K562 (cell line): ENCODE measurements around the gene SVOP. TPM values are rescaled to one million over a fixed set of nuclear protein-coding genes. Genes with fewer than 3 reads are reported as not detected.

Experiments used
- CBX3 ChIP-seq, 2 experiments: IDR thresholded peaks; 1 replicate in 1 of 2; 2 replicates in 1 of 2; pipeline ENCODE4 v1.6.1; 2012; ENCODE audit warnings: inconsistent platforms in 2 of 2, low read length in 2 of 2, borderline replicate concordance in 1 of 2, control low read depth in 1 of 2
- CREB1 ChIP-seq, 2 experiments: sonication (generic) in 1 of 2; formaldehyde crosslinking in 1 of 2; IDR thresholded peaks; 2 replicates each; pipeline versions ENCODE4 v1.6.1 to v1.8.0; 2012 to 2022; ENCODE audit warnings: inconsistent platforms in 1 of 2, mild to moderate bottlenecking in 1 of 2, missing genetic modification reagents in 1 of 2, moderate library complexity in 1 of 2
- ETV1 ChIP-seq: fragments of 450-650 bp; conservative IDR thresholded peaks from 2 replicates; pipeline ENCODE4 v1.6.1; 2016; ENCODE audit warnings: missing genetic modification characterization, control low read depth, low read depth, missing compliant biosample characterization
- HMGXB4 ChIP-seq: sonication (generic); formaldehyde crosslinking; IDR thresholded peaks from 2 replicates; pipeline ENCODE4 v1.8.1; 2023; ENCODE audit warnings: mild to moderate bottlenecking, missing genetic modification reagents
- KLF16 ChIP-seq: IDR thresholded peaks from 2 replicates; pipeline ENCODE4 v1.6.1; 2016; ENCODE audit warnings: antibody characterized with exemption
- PHTF2 ChIP-seq: fragments of 250-450 bp; sonication (Bioruptor Pico); IDR thresholded peaks from 2 replicates; pipeline ENCODE4 v1.5.0; 2021; ENCODE audit warnings: mild to moderate bottlenecking
- PURB ChIP-seq: sonication (generic); formaldehyde crosslinking; IDR thresholded peaks from 2 replicates; pipeline ENCODE4 v1.9.0; 2021; ENCODE audit warnings: low read depth, mild to moderate bottlenecking, missing genetic modification reagents
- ZNF140 ChIP-seq: fragments of 250-450 bp; sonication (Bioruptor Pico); IDR thresholded peaks from 2 replicates; pipeline ENCODE4 v1.8.0; 2021; ENCODE audit warnings: moderate library complexity, mild to moderate bottlenecking, inconsistent platforms
- ZNF175 ChIP-seq: fragments of 200-800 bp; sonication (Bioruptor generic); IDR thresholded peaks from 2 replicates; pipeline ENCODE4 v1.6.1; 2016; ENCODE audit warnings: low read depth, mild to moderate bottlenecking, missing genetic modification characterization, missing compliant biosample characterization
- ZZZ3 ChIP-seq: fragments of 450-650 bp; IDR thresholded peaks from 2 replicates; pipeline ENCODE4 v1.6.1; 2016; ENCODE audit warnings: antibody characterized with exemption, mild to moderate bottlenecking, moderate library complexity
- polyA plus RNA-seq, 8 experiments: library from polyadenylated mRNA; depleted of rRNA in 4 of 8; stranded (reverse) in 5 of 8; unstranded in 3 of 8; fragments of >200 nt; fragmentation: Nextera tagmentation in 2 of 8; fragmentation: Illumina TruSeq in 1 of 8; extraction: Ambion mirVana in 2 of 8; extraction: Trizol in 1 of 8; gene quantifications; 2 replicates each; pipeline versions ENCODE4 v1.2.1 to v1.2.3, GENCODE V29; 2011 to 2014; ENCODE audit warnings: inconsistent platforms in 1 of 8, missing spikeins in 1 of 8
- total RNA-seq, 7 experiments: library from RNA; depleted of rRNA in 6 of 7; stranded (reverse); fragments of >200 nt in 6 of 7; fragmentation: Illumina TruSeq in 2 of 7; extraction: Trizol in 2 of 7; gene quantifications; 2 replicates each; pipeline versions ENCODE4 v1.2.1 to v1.2.3, GENCODE V29; 2011 to 2021; ENCODE audit warnings: low replicate concordance in 1 of 7
- TF ChIP-seq, protein P1 (sequence below): fragments of 450-650 bp; formaldehyde crosslinking; conservative IDR thresholded peaks from 2 replicates; pipeline ENCODE4 v1.4.0; 2022; ENCODE audit warnings: mild to moderate bottlenecking, missing genetic modification characterization
- TF ChIP-seq, protein P2 (sequence below): sonication (generic); formaldehyde crosslinking; IDR thresholded peaks from 2 replicates; pipeline ENCODE4 v1.8.0; 2022; ENCODE audit warnings: mild to moderate bottlenecking, missing genetic modification reagents
- TF ChIP-seq, protein P3 (sequence below): fragments of 250-450 bp; sonication (Bioruptor Pico); IDR thresholded peaks from 2 replicates; pipeline ENCODE4 v1.9.0; 2021; ENCODE audit warnings: mild to moderate bottlenecking
- TF ChIP-seq, protein P4 (sequence below), 3 experiments: fragments of 200-800 bp in 1 of 3; fragments of 250-450 bp in 1 of 3; fragments of 450-650 bp in 1 of 3; sonication (Bioruptor Pico) in 1 of 3; sonication (Bioruptor generic) in 1 of 3; formaldehyde crosslinking in 1 of 3; IDR thresholded peaks; 2 replicates each; pipeline versions ENCODE4 v1.6.1 to v1.8.0; 2016 to 2022; ENCODE audit warnings: mild to moderate bottlenecking in 2 of 3, missing genetic modification characterization in 2 of 3, missing compliant biosample characterization in 1 of 3, moderate library complexity in 1 of 3
- TF ChIP-seq, protein P5 (sequence below): fragments of 450-650 bp; formaldehyde crosslinking; IDR thresholded peaks from 2 replicates; pipeline ENCODE4 v1.4.0; 2020; ENCODE audit warnings: mild to moderate bottlenecking, moderate library complexity

The SVOP gene
- total and polyA plus RNA-seq, 9 of the 15 experiments (the other 6 are each of a cell fraction or from before 2014, with no cell fraction given): 0.01 to 0.09 (median 0.06) TPM; not detected in 1

GRCh38 chr12:109052414-109053323 lies 31.8 kb upstream of the SVOP start, which contains the start of gene USP30 (continued):
- TF ChIP-seq, protein P1, sequence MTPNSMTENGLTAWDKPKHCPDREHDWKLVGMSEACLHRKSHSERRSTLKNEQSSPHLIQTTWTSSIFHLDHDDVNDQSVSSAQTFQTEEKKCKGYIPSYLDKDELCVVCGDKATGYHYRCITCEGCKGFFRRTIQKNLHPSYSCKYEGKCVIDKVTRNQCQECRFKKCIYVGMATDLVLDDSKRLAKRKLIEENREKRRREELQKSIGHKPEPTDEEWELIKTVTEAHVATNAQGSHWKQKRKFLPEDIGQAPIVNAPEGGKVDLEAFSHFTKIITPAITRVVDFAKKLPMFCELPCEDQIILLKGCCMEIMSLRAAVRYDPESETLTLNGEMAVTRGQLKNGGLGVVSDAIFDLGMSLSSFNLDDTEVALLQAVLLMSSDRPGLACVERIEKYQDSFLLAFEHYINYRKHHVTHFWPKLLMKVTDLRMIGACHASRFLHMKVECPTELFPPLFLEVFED: no peak; the same call in 1 of the 2 replicates
- TF ChIP-seq, protein P2, sequence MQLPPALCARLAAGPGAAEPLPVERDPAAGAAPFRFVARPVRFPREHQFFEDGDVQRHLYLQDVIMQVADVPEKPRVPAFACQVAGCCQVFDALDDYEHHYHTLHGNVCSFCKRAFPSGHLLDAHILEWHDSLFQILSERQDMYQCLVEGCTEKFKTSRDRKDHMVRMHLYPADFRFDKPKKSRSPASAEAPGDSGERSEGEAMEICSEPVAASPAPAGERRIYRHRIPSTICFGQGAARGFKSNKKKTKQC (CRISPR knock-in tag): peak; percentile 87; the same call in 1 of the 2 replicates
- TF ChIP-seq HMGXB4 (CRISPR knock-in tag): peak; percentile 82; the same call in 1 of the 2 replicates
- TF ChIP-seq, protein P3, sequence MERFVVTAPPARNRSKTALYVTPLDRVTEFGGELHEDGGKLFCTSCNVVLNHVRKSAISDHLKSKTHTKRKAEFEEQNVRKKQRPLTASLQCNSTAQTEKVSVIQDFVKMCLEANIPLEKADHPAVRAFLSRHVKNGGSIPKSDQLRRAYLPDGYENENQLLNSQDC (CRISPR knock-in tag): peak; percentile 96; the same call in 1 of the 2 replicates
- no peak for TF ChIP-seq ZNF175
- TF ChIP-seq, protein P4, sequence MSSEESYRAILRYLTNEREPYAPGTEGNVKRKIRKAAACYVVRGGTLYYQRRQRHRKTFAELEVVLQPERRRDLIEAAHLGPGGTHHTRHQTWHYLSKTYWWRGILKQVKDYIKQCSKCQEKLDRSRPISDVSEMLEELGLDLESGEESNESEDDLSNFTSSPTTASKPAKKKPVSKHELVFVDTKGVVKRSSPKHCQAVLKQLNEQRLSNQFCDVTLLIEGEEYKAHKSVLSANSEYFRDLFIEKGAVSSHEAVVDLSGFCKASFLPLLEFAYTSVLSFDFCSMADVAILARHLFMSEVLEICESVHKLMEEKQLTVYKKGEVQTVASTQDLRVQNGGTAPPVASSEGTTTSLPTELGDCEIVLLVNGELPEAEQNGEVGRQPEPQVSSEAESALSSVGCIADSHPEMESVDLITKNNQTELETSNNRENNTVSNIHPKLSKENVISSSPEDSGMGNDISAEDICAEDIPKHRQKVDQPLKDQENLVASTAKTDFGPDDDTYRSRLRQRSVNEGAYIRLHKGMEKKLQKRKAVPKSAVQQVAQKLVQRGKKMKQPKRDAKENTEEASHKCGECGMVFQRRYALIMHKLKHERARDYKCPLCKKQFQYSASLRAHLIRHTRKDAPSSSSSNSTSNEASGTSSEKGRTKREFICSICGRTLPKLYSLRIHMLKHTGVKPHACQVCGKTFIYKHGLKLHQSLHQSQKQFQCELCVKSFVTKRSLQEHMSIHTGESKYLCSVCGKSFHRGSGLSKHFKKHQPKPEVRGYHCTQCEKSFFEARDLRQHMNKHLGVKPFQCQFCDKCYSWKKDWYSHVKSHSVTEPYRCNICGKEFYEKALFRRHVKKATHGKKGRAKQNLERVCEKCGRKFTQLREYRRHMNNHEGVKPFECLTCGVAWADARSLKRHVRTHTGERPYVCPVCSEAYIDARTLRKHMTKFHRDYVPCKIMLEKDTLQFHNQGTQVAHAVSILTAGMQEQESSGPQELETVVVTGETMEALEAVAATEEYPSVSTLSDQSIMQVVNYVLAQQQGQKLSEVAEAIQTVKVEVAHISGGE (CRISPR knock-in tag; IDR thresholded peaks at IDR 0.05): peak; percentile 99 to 100 (median 100)
- no peak for TF ChIP-seq KLF16
- TF ChIP-seq CREB1 (IDR thresholded peaks at IDR 0.05): peak; percentile 46; the same call in 1 of the 2 replicates
- peak; percentile 78 for TF ChIP-seq CREB1 (CRISPR knock-in tag; IDR thresholded peaks at IDR 0.05)
- TF ChIP-seq, protein P5, sequence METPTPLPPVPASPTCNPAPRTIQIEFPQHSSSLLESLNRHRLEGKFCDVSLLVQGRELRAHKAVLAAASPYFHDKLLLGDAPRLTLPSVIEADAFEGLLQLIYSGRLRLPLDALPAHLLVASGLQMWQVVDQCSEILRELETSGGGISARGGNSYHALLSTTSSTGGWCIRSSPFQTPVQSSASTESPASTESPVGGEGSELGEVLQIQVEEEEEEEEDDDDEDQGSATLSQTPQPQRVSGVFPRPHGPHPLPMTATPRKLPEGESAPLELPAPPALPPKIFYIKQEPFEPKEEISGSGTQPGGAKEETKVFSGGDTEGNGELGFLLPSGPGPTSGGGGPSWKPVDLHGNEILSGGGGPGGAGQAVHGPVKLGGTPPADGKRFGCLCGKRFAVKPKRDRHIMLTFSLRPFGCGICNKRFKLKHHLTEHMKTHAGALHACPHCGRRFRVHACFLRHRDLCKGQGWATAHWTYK: no peak
- 0 out of 2 replicates have a peak, but pooled peaks have one; percentile 29 for TF ChIP-seq ETV1 (tag)
- no peak for TF ChIP-seq PHTF2 (CRISPR knock-in tag)
- peak in 1 of 2 experiments; percentile 94; a peak in 2 of 3 replicates for TF ChIP-seq CBX3 (IDR thresholded peaks at IDR 0.05; ENCODE audit: borderline replicate concordance in 1 of 2, low read length in 2 of 2)
- TF ChIP-seq PURB: no peak
- TF ChIP-seq ZZZ3: 0 out of 2 replicates have a peak, but pooled peaks have one; percentile 62
- no peak for TF ChIP-seq ZNF140
